Suppressor macrophage treated with lipopolysaccharide for 1 hour (primary cell): ENCODE measurements around the gene TLNRD1.
"Not testable (repeated sequence)": the region's sequence is repeated elsewhere in the genome, so short reads cannot be mapped to it uniquely, and the experiment has no call there.

Source experiments
- DNase-seq, 3 donors: peaks; one replicate each; pipeline ENCODE4 v3.0.0-alpha.2; 2020 to 2022

Gene TLNRD1

GRCh38 chr15:81000624-81001151 is at the start of gene TLNRD1:
TSS of gene TLNRD1 (plus strand) at chr15:81000923. CDS start at chr15:81002272, 1,349 bp downstream.
- DNase-seq, result peak; percentile 96 to 97 (median 96)

DNA sequence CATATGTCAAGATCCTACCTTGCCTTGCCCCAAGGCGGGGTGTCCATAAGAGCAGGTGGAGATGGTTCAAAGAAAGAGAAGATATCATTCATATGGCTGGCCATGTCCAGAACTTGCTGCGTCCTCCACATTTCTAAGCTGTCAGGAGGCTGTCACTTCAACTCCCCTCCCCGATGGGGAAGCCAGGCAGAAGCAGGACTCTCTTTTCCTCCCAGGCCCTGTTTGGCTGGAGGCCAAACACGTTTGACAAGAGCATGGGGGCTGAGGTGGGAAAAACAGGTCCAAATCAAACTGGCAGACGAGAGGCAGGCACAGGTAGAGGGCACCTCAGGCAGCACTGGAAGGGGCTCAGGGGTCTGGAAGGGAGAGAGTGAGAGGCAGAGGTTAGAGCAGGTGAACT is 48.8 kb upstream of the TLNRD1 start:
- DNase-seq, result no peak

- no peak for DNase-seq
Observed at GRCh38 chr15:80953001-80953952, 47.4 kb upstream of the TLNRD1 start.

GRCh38 chr15:80953953-80954778 is 46.6 kb upstream of the TLNRD1 start:
- no peak for DNase-seq

- DNase-seq, result peak; percentile 84 to 94 (median 94)
Observed at GRCh38 chr15:80955571-80956452, 44.9 kb upstream of the TLNRD1 start.

DNA sequence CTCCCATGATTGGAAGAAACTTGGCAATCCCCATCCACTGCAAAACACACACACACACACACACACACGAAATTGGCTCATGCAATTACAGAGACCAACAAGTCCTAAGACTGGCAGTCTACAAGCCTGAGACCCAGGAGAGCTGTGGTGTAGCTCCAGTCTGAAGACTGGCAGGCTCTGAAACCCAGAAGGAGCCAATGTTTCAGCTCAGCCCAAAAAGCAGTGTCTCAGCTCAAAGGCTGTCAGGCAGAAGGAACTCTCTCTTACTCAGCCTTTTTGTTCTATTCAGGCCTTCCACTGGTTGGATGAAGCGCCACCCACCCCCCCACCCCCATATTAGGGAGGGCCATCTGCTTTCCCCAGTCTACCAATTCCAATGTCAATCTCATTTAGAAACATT is 43.2 kb upstream of the TLNRD1 start:
- peak; percentile 29 to 41 (median 31) for DNase-seq

DNA sequence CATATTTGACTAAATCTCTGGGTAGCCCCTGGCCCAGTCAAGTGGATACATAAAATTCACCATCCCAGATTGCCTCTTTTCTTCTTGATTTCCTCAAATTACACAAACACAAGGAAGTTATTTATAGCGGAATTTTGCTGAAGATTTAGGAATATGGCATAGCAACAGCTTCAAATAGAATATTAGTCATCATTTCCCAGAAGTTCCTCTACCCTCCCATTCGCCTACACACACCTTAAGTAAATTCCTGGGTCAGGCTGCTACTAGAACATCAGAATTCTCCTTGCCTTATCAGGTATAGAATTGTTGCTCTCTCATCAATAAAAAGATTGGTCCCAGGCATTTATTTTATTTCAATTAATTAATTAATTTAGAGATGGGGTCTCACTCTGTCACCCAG is 42.7 kb upstream of the TLNRD1 start:
- peak in 2 of 3 donors; percentile 8 to 42 for DNase-seq

DNA sequence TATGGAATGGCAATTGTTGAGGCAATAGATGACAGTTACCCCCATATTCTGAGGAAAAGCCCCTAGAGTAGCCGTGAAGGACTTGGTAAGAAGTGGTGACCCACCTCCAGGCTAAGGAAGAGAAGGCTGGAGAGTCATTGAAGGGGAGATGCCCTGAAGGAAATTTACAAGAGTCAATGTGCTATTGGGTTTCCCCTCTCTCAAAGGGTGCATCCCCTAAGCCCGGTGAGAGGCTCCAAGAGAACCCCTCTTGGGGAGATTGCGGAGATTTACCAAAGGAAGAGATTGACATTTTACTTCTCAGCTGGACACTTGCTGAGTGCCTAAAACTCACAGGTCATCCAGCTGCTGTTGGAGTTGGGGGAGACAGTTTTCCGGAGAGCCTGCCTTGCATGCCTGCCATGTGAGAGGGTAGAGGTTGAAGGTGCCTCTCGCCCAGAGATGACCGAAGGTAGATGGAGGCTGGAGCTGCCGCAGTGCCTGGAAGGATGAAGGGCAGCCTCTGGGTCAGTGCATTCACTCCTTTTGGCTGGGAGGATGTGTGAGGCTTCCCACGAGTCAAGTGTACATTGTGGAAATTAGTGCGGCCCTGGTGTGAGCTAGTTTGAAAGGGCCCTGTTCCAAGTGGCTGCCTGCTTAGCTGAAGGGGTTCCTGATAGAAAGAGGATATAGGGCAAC is 41.8 kb upstream of the TLNRD1 start:
- DNase-seq, result peak in 2 of 3 donors; percentile 15 to 23

DNA sequence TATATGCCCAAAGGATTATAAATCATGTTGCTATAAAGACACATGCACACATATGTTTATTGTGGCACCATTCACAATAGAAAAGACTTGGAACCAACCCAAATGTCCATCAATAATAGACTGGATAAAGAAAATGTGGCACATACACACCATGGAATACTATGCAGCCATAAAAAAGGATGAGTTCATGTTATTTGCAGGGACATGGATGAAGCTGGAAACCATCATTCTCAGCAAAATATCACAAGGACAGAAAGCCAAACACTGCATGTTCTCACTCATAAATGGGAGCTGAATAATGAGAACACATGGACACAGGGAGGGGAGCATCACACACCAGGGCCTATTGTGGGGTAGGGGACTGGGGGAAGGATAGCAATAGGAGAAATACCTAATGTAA is 35.3 kb upstream of the TLNRD1 start:
- DNase-seq, result not testable (repeated sequence)

- no peak for DNase-seq
Observed at GRCh38 chr15:80966431-80967197, 34.1 kb upstream of the TLNRD1 start.

GRCh38 chr15:80967451-80967850 is 33.3 kb upstream of the TLNRD1 start:
- DNase-seq, result no peak

- DNase-seq, result no peak
Observed at GRCh38 chr15:80967991-80968510, 32.7 kb upstream of the TLNRD1 start.

- DNase-seq, result no peak
Observed at GRCh38 chr15:80969316-80969715, 31.4 kb upstream of the TLNRD1 start.

DNA sequence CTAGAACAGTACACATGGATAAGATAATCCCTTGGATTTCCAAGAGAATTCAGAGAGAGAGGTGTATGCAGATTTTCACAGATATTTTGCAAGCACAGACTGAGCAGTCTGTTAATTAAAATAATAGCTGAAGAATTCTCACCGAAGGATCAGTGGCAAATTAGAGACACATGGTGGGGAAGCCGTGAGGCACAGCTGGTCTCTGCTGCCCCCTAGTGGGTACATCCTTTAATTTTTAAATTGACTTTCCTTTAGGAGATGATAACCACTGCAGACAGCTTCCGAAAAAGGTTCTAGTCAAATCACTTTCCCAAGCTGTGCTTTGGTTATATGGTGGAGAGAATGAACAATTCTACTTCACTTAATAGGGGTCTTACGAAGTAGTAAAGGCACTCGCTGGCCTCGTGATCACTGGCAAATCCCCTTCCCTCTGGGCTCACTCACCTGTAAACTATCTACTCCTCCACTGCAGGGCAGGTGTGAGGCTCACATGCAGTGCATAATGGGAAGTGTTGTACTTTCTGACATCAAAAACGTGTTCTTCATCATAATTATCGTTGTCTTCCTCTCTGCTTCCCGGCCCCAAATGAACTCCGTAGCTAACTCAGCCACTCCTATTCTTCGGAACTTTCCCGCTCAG is 30.6 kb upstream of the TLNRD1 start:
- DNase-seq, result peak; percentile 74 to 88 (median 87)

- DNase-seq, result no peak
Observed at GRCh38 chr15:80970658-80971057, 30.1 kb upstream of the TLNRD1 start.

DNA sequence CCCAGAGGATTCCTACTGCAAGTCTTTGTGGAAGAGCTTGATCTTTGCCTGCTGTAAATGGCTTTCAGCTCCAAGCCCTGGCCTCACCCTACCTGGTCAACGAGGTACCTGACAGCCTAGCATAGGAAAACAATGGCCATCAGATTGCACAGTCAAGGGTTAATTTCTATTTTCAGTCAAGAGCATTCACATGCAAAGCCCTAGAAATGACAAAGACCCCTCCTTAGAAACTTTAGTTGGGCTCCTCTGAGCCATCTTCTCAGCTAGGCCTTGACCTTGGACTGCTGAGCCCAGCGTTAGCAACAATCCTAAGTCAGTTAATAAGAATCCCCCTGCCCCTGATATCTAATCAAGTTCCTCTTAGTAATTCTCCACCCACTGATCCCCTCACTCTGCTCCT is 29.6 kb upstream of the TLNRD1 start:
- DNase-seq, result no peak

- no peak for DNase-seq
Observed at GRCh38 chr15:80972276-80972675, 28.4 kb upstream of the TLNRD1 start.

- no peak for DNase-seq
Observed at GRCh38 chr15:80974914-80975313, 25.8 kb upstream of the TLNRD1 start.

- no peak for DNase-seq
Observed at GRCh38 chr15:80976851-80977250, 23.9 kb upstream of the TLNRD1 start.

DNA sequence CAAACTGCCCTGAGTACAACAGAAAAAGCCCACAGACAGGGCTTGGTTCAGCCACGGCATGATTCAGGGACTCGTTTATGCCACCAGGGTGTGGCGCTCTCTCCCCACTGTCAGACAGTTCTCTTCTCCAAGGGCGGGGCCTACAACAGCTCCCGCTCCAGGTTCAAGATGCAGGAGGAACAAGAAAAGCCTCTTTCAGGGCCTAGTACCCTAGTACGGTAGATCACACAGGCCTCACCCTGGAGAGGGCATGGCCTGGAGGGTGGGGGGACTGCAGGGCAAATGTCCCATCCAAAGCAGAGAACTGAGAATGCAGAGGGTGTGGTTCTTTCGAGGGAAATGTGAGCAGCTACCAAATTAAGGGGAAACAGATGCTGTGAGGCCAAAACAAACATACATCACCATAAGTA is 23.1 kb upstream of the TLNRD1 start:
- peak; percentile 70 to 81 (median 74) for DNase-seq
